Stimulated activated CD4-positive, alpha-beta T cell treated with anti-CD3 and anti-CD28 coated beads, Interleukin-12 subunit alpha, Interleukin-12 subunit beta, amount 100 ng/mL, for 24 hours (primary cell): ENCODE data around the gene SLC25A1.
"Not testable (repeated sequence)": the region's sequence is repeated elsewhere in the genome, so short reads cannot be mapped to it uniquely, and the experiment has no call there.

Experiments
- DNase-seq, 2 experiments: peaks; one replicate each; pipeline ENCODE4 v3.0.0-alpha.2; 2020; ENCODE audit warnings: low read depth in 2 of 2

SLC25A1 gene

GRCh38 chr22:19206287-19206686 lies 27.8 kb upstream of the SLC25A1 start:
- no peak for DNase-seq

- no peak for DNase-seq
Measured at GRCh38 chr22:19204640-19205039, 26.1 kb upstream of the SLC25A1 start.

GRCh38 chr22:19203834-19204233 lies 25.3 kb upstream of the SLC25A1 start:
- no peak for DNase-seq

- DNase-seq: not testable (repeated sequence)
Measured at GRCh38 chr22:19202799-19203186, 24.3 kb upstream of the SLC25A1 start.

- no peak for DNase-seq
Measured at GRCh38 chr22:19201869-19202798, 23.6 kb upstream of the SLC25A1 start.

GRCh38 chr22:19201130-19201868 lies 22.8 kb upstream of the SLC25A1 start:
- DNase-seq: no peak

- DNase-seq: no peak
Measured at GRCh38 chr22:19199479-19199878, 20.9 kb upstream of the SLC25A1 start.

GRCh38 chr22:19197997-19198865 lies 19.7 kb upstream of the SLC25A1 start:
- DNase-seq: no peak

GRCh38 chr22:19196841-19197612 lies 18.5 kb upstream of the SLC25A1 start:
- no peak for DNase-seq

- no peak for DNase-seq
Measured at GRCh38 chr22:19195796-19196731, 17.5 kb upstream of the SLC25A1 start.

GRCh38 chr22:19194766-19195536 lies 16.4 kb upstream of the SLC25A1 start:
- DNase-seq: no peak

GRCh38 chr22:19193879-19194278 lies 15.3 kb upstream of the SLC25A1 start:
- DNase-seq: no peak

GRCh38 chr22:19187716-19188563 lies 9.4 kb upstream of the SLC25A1 start:
- no peak for DNase-seq

GRCh38 chr22:19184276-19184997 lies 5.9 kb upstream of the SLC25A1 start:
- no peak for DNase-seq

- no peak for DNase-seq
Measured at GRCh38 chr22:19183216-19183615, 4.7 kb upstream of the SLC25A1 start.

GRCh38 chr22:19182472-19183157 lies 4.1 kb upstream of the SLC25A1 start:
- no peak for DNase-seq
